HG02884 (cell line): ENCODE data around the gene NDEL1.

Source experiments
- ATAC-seq: cut with Tn5 transposase; IDR thresholded peaks from one replicate; pipeline ENCODE4 v1.9.1; 2021; ENCODE audit warnings: mild to moderate bottlenecking, moderate library complexity; ENCODE audit not compliant: unreplicated experiment

Gene NDEL1

DNA sequence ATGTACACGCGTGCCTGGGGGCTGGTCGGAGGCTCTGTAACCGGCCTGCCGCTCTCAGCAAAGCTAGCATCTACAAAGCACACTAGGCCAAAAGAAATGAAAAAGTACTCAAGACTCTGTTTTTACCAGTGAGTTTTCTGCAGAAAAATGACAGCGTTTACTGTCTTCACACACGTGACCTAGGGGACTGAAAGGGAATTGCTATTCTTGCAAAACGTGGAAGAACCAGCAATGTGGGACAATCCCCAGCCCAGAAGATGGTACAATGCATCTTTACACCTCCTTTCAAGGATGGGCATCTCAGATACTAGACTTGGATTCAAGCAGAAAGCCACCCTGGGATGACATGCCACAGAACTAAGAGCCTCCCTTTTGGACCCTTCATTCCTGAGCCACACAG is 41.5 kb downstream of the NDEL1 start:
- no peak for ATAC-seq

DNA sequence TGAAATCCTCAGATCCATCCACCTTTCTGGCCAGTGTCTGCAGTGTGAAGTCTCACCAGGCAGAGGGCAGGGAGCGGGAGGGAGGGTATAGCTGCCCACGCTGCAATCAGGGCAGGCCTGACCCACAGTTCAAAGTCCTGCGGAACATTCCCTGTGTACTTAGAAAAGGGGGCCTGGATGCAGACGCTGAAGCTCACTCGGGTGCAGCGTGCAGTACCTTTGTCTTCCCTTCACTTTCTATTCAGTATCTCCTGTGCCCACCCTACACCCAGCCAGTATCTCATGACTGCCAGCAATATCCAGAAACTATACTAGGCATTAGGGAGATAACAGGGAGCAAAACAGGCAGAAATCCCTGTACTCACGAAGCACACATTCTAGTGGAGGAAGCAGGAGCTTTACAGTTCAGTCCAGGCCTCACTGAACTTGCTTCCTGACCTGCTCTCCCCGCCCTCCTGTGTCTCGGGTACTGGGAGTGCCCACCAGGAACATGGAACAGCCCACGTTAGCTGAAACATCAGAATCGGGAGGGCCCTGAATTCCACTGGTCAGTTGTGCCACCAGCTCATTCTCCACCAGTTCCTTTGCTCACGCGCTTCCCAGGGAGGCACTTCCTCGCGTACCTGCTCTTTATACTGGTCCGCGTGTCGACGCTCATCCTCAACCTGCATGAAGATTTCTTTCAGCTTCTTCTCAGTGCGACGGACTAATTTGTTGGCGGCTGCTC is 42.2 kb downstream of the NDEL1 start:
- ATAC-seq, result no peak

DNA sequence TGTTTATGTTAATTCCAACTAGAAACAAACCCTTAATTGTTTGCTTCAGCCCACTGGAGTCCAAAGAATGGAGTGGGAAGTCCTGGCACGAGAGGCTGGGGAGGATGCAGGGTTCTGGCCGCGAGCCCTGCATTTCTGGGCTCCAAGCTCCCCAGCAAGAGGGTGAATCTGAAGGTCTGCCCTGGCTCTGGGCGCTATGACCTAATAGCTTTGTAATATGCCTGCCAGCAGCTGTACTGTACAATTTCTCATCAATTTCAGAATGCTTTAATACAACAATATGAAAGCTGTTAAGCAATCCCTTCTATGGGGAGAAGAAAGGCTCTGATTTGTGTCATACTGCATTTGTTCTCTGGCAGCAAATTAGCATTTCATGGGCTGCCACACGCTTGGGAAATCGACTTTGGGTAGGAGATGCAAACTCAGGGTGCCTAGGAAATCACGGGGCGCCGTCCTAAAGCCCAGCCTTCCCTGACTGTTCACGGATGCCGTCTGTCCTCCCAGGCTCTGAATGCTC is 43.8 kb downstream of the NDEL1 start:
- no peak for ATAC-seq

DNA sequence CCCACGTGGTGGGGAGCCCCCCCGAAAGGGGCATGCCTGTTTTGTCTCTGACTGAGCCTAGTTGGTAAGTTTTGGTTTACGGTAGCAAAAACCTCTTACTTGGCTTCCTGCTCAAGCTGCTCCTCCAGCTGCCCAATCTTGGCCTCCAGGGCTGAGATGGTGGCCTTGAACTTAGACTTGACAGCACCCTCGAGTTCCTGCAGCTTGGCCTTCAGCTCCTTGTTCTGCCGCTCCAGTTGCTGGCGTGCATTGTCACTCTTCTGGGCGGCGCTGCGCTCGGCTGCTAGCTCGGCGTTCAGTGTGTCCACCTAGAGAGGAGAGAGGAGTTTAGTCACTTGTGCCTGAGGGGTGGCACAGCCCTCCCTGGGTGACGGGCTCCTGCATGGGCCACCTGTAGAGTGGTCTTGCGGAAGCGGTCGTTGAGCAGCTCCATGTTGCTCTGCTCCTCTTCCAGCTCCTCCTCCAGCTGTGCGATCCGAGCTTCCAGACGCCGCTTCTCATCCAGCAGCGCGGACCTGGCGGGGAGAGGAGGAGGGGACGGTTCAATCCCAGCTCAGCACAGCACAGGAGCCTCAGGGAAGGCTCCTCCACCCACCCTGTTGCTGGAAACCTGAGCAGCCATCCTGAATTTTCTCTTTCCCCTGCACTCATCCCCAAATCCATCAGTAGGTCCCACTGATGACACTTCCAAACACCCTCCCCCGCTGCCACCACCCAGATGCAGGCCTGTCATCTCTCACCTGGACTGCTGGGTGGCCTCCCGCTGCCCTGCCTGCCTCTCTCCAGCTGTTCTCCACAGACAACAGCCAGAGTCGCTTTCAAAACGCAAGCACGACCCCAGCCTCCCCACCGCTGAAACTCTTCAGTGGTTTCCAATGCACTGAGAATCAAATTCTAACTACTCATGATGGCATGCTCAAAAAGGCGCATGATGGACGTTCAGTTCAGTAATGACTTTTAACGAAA is 44.6 kb downstream of the NDEL1 start:
- ATAC-seq, result no peak

DNA sequence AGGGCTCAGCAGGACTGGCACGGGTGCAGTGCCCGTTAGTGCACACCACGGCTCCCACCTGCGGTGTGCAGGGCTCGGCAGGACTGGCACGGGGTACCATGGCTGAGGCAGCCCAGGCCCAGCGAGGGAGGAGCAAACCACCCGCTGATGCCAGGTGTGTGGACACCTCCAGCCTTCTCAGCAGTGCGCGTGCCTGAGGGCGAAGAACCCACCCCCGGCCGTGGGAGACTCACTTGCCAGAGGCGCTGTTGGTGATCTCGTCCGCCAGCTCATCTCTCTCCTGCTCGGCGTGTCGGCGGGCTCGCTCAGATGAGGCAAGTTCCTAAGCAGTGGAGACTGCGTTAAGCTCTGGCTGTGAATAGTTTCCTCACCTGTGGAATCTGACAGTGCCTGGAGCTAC is 45.4 kb downstream of the NDEL1 start:
- ATAC-seq, result no peak

DNA sequence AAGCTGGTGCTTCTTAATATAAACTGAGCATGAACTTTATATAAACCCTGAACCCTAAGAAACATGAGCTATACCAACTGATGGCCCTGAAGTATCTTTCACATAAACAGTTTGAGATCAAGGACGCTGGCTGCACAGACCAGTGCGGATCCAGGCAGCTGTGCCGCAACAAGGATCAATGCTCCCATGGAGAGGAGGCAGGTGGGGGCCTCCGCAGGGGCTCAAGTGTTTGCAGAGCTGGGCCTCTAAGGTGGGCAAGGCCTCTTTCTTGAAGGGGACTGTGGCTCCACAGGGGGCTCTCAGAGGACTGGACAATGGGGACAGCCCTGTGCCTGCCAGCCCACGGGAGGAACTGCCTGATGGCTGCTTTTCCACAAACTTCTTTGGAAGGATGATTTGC is 46.0 kb downstream of the NDEL1 start:
- ATAC-seq, result no peak

DNA sequence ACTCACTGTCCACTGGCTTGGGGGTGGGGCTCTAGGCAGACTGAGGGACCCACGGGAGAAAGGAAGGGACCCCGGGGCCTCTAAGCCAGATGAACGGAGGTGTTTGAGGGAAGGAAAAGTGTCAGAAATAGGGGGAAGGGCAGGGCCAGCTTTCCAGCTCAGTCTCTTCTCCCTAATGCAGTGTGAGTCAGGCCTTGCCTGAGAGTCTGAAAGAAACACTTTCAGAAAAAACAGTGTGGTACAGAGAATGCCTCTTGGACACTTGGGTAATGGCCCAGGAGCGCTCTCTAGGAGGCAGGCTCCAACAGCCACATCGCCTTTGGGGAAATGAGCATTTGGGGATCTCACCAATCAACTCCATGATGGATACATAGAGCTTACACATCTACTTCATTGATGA is 46.9 kb downstream of the NDEL1 start:
- ATAC-seq, result no peak

DNA sequence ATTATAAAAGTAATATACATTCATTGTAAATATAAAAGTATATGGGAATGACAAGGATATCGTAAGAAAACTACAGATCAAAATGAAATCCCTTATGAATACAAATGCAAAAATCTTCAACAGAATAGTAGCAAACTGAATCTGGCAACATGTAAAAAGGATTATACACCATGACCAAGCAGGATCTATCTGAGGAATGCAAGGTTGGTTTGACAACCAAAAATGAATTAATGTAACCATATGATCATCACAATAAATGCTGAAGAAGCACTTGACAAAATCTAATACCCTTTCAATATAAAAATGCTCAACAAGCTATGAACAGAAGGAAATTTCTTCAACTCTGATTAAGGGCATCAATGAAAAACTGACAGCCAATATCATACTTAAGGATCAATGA is 48.8 kb downstream of the NDEL1 start:
- no peak for ATAC-seq

DNA sequence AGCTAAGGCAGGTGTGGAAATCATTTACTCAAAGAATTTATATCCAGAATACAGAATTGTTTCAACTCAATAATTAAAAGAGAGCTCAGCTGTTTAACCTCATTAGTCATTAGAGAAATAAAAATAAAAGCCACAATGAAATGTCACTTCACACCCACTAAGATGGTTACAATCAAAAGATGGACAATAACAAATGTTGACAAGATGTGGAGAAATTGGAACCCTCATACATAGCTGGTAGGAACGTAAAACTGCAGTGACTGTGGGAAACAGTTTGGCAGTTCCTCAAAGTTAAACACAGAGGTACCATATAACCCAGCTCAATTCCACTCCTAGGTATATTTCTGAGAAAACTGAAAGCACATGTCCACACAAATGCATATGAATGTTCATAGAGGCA is 49.8 kb downstream of the NDEL1 start:
- no peak for ATAC-seq

DNA sequence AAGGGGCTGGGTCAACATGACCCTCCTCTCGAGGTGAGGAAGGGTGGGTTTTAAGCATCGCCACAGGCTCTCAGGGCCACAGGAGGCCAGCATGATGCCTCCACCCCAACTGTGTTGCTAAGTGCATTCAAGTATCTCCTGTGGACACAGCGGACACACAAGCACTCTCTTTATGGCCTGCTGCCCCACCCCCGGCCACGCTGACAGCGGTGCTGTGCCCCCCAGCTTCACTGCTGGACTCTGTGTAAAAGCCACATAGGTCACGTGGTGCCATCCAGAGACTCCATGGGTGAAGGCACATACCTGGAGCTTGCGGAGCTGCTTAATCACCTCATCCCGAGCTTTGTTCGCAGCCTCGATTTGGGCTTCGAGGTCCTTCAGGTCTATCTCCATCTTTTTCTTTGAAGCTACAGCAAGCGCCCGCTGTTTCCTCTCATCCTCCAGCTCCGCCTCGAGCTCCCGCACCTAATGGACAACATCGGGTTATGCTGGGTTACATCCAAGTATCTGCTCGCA is 51.5 kb downstream of the NDEL1 start:
- no peak for ATAC-seq

DNA sequence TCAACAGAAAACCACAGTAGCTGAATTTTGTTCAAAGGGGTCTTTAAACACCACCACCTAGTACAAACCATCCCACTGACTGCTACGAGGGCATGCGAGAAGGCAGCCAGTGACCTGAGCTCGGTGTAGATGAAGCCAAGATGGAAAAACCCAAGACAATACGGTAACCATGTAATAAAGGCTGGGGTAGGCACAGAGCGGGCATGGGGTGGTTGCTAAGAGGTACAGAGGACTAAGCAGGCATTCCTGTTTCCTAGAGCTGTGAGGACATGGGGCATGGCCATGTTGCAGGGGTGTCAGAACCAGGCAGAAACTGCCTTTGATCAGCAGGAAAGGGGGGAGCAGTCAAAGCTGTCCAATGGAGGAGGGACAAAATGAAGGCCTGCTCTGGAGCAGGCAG is 52.1 kb downstream of the NDEL1 start:
- ATAC-seq, result no peak

DNA sequence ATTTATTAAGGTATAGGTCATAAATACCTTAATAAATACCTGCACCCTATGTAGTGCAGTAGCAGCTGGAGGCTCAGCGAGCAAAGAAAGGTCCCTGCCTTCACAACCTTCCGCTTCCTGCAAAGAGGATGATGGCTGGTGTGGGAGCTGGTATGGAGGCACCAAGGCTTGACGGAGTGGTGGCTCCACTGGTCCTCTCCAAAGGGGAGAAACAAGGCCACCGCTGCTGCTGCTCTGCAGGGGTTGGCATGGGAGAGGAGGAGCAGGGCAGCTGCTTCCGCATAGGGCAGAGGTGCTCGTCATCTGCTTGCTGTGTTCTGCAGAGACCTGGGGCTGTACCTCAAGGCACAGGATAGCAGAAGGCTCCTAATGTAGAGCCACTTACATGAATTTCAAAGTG is 52.8 kb downstream of the NDEL1 start:
- no peak for ATAC-seq

DNA sequence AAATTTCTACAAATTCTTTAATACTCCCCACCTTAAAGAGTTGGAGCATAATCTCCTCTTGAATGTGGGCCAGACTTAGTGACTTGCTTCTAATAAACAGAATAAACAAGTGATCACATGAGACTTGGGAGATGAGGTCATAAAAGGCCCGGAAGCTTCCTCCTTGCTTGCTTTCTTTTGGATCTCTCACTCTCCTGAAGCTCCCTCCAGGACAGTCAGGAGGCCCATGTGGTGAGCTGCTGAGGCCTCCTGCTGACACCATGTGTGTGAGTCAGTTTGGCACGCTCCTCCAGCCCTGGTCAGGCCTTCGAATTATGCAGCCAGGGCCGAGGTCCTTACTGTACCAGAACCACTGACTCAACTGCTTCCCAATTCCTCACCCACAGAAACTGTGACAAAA is 53.2 kb downstream of the NDEL1 start:
- no peak for ATAC-seq

DNA sequence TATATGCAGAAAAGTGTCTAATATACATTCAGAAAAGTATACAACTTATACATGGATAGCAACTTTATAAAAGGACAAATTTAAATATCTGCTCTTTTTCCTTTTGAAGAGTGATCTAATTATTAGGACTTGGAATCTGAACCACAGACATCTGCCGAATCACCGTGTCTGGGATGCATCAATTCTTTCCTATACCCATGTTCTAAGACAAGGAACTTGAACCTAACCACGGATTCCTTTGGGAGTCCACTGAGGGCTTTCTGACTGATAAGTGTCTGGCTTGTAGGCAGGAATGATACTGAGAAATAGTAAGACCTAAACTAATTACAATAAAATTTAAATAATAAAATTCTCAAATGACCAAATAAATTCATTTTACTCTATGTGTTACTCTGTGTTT is 54.2 kb downstream of the NDEL1 start:
- no peak for ATAC-seq

DNA sequence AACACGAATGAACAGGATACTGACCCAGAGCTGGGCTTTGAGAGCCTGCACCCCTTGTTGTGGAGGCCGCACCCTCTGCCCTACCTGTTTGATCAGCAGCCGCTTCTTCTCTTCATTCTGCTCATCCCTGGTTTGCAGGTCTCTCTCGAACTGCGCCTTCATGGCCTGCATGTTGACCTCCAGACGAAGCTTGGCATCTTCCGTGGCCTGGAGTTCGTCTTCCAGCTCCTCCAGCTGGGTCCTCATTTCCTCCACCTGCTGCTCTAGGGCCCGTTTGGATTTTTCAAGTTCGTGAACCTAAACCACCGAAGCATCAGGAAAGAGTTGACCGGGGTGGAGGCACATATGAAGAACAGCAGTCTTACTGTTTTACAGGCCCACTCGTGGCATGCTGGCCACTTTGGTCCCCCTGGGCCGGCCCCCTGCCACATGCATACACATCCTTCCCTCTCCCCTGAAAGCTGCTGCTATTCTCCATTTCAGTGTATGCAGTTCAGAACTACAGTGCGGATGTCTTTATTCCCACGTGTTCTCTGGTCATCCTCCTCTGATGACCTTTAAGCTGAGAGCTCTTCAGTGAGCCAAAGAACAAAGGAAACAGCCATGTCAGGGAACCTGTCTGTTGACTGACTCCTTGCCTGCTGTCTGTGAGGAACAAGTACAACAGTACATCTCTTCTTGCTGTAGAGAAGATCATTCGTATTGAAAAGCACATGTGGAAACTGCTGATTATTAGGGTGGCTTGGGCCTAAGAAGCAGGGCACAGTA is 54.8 kb downstream of the NDEL1 start:
- ATAC-seq, result no peak

DNA sequence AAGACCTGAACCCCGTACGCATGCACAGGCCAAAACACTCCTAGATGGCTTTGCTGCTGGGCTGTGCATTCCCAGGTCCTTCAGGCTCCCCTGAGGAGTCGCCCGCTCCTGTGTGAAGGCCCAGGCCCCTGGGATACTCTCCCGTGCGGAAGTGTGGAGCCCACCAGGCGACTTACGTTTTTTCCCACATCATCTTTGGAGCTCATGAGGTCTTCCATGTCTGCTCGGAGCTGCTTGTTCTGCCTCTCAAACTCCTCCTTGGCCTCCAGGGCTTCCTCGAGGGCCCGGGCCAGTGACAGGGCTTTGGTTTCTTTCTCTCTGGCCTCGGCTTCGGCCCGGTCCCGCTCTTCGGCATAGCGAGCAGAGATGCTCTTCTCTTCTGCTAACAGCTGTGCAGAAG is 56.4 kb downstream of the NDEL1 start:
- no peak for ATAC-seq

DNA sequence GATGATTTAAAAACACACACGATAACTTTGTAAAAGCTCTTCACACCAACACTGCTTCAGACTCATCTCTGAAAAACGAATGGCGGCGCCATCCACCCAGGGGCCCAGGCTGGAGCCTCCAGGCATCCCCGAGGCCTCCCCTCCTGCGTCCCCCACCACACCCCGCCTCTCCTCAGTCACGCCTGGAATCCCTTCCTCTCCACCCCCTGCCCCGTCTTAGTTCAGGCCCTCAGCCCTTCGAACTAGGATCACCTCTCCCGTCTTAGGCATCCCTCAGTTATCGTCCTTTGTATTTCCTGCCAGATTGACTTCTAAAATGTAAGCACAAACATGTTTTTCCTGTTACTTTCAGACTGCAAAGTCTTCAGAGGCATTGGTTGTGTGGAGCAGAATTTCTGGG is 58.3 kb downstream of the NDEL1 start:
- ATAC-seq, result no peak

DNA sequence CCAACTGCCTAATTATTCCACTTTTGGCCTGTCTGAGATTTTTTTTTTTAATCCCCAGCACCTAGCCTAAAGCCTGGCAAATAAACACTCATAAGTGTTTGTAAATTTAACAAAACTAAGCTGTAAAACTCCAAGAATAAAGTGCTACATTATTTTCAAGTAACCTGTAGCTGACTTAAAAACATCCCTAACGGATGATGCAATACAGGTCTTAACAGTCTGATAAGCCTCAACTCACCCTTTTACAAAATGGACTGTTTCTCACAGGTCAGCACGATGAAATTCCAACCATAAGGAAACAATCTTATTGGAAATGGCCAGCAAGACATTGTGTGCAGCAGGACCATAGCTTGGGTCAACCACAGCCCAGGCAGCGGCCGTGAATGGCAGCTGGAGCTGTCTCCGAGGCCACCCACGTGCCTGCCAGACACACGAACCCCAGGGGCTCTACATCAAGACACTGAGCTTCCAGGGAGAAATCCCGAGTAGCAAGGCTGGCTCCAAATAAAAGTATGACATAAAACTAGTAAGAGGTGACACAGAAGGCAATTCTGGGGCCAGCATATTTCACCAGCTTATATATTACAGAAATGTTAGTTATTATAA is 58.9 kb downstream of the NDEL1 start:
- no peak for ATAC-seq

DNA sequence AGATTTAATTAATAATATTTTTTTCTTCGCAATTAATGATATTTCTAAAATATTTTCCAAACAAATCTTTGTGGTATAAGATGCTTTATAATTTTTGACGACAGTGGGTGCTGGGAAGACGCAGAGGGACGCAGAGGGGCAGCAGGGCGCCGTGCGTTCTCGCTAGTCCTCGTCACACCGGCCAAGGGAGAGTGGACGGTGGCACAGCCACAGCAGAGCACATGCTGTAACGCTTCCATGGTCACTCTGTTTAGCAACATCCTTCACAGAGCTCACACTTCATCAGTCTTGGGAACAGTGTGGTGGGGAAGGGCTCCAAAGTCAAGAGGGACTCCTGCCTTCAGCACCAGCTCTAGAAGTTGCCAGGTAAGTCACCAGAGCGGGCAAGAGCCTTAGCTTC is 60.4 kb downstream of the NDEL1 start:
- ATAC-seq, result no peak

DNA sequence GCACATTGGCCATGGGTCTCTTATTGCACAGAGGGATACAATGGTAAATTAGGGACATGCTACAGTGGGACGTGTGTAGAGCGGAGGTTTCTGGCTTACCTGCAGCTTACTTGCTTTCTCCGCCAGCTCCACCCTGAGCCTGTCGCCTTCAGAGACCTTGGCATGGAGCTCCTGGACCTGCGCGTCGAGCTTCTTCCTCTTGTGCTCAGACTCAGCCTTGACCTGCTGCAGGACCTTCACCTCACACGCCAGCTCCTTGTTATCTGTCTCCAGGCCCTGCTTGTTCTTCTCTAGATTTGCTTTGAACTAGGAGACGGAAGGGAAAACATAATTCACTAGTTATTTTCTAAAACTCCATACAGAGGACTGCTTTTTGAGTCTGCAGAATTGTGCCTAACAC is 63.5 kb downstream of the NDEL1 start:
- no peak for ATAC-seq

DNA sequence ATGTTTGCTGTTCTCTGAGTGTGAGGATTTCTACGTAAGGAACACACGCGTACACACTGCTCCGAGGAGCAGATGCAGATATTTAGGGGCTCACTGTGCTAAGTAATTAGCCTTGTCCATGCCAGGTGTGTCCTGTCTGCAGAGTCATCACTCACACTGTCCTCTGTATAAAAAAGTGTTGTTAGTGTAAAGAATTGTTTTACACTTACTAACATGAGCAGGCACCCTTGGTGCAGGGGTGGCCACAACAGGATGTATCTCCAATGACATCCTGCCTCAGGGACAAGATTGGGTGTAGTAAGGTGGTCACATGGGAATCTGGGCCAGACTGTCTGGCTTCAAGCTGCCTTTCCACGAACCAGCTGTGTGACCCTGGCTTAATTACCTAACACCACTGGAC is 63.9 kb downstream of the NDEL1 start:
- ATAC-seq, result no peak
